ENCODE measurements around the gene PCIF1. TPM values are rescaled to one million over a fixed set of nuclear protein-coding genes. Genes with fewer than 3 reads are reported as not detected.
"Not testable (repeated sequence)": the region's sequence is repeated elsewhere in the genome, so short reads cannot be mapped to it uniquely, and the experiment has no call there.

The PCIF1 gene
- total RNA-seq, 1 donor from 2014 or later, result 21.8 TPM

- intact Hi-C loops (cut with DNase I), result no loop called here
- ATAC-seq (ENCODE audit: poor library complexity) (no peak), DNase-seq (no peak)
Measured at GRCh38 chr20:45899046-45899835, 35.2 kb upstream of the PCIF1 start.

- ATAC-seq (ENCODE audit: poor library complexity); intact Hi-C loops (cut with DNase I); DNase-seq: not testable (repeated sequence)
Measured at GRCh38 chr20:45901332-45901731, 33.2 kb upstream of the PCIF1 start.

GRCh38 chr20:45902199-45902701 is 32.2 kb upstream of the PCIF1 start:
- DNase-seq (no peak), ATAC-seq (ENCODE audit: poor library complexity) (no peak)
- intact Hi-C loops (cut with DNase I), result no loop called here

GRCh38 chr20:45904583-45905504 is 29.6 kb upstream of the PCIF1 start:
- no peak for DNase-seq
- ATAC-seq (ENCODE audit: poor library complexity), result no peak
- intact Hi-C loops (cut with DNase I), result no loop called here

- intact Hi-C loops (cut with DNase I), result no loop called here
- ATAC-seq (ENCODE audit: poor library complexity) (no peak), DNase-seq (no peak)
Measured at GRCh38 chr20:45905505-45906079, 28.9 kb upstream of the PCIF1 start.

- intact Hi-C loops (cut with DNase I), result no loop called here
- ATAC-seq (ENCODE audit: poor library complexity), result no peak
- DNase-seq, result no peak
Measured at GRCh38 chr20:45907219-45907948, 27.1 kb upstream of the PCIF1 start.

- ATAC-seq (ENCODE audit: poor library complexity) (no peak), DNase-seq (no peak)
- intact Hi-C loops (cut with DNase I), result no loop called here
Measured at GRCh38 chr20:45908084-45908483, 26.4 kb upstream of the PCIF1 start.

GRCh38 chr20:45909336-45909808 is 25.1 kb upstream of the PCIF1 start:
- no peak for DNase-seq
- no peak for ATAC-seq (ENCODE audit: poor library complexity)
- intact Hi-C loops (cut with DNase I), result no loop called here

GRCh38 chr20:45909817-45910669 is 24.4 kb upstream of the PCIF1 start:
- ATAC-seq (ENCODE audit: poor library complexity) (no peak), DNase-seq (no peak)
- intact Hi-C loops (cut with DNase I), result no loop called here

GRCh38 chr20:45910670-45911485 is 23.6 kb upstream of the PCIF1 start:
- intact Hi-C loops (cut with DNase I), result no loop called here
- peak; percentile 97 for DNase-seq
- peak; percentile 90 for ATAC-seq (ENCODE audit: poor library complexity)

GRCh38 chr20:45911486-45912343 is 22.8 kb upstream of the PCIF1 start, which contains the start of gene PLTP:
Gene PLTP, minus strand, starts transcription at chr20:45912155. Its CDS starts 703 bp downstream, at chr20:45911452.
- ATAC-seq (ENCODE audit: poor library complexity), result peak; percentile 75
- intact Hi-C loops (cut with DNase I), result no loop called here
- DNase-seq, result peak; percentile 89

- intact Hi-C loops (cut with DNase I), result no loop called here
- no peak for ATAC-seq (ENCODE audit: poor library complexity)
- DNase-seq, result no peak
Measured at GRCh38 chr20:45912344-45912682, 22.2 kb upstream of the PCIF1 start.

- intact Hi-C loops (cut with DNase I), result no loop called here
- DNase-seq (no peak), ATAC-seq (ENCODE audit: poor library complexity) (no peak)
Measured at GRCh38 chr20:45913116-45913515, 21.4 kb upstream of the PCIF1 start.

- peak; percentile 29 for ATAC-seq (ENCODE audit: poor library complexity)
- intact Hi-C loops (cut with DNase I), result no loop called here
- no peak for DNase-seq
Measured at GRCh38 chr20:45917790-45918141, 16.7 kb upstream of the PCIF1 start.

- intact Hi-C loops (cut with DNase I), result no loop called here
- peak; percentile 45 for ATAC-seq (ENCODE audit: poor library complexity)
- no peak for DNase-seq
Measured at GRCh38 chr20:45918182-45918737, 16.2 kb upstream of the PCIF1 start.
